NB4 (cell line): ENCODE results near the gene SMIM36.

Source experiments
- DNase-seq: peaks from one replicate; pipeline ENCODE4 v3.0.0; 2010; ENCODE audit warnings: low read depth
- H3K4me3 ChIP-seq: one replicate; pipeline ENCODE4 v1.5.1; 2011; ENCODE audit warnings: mild to moderate bottlenecking, low read depth, low read length, moderate library complexity
- MYC ChIP-seq: IDR thresholded peaks from 2 replicates; pipeline ENCODE4 v1.6.1; 2011; ENCODE audit warnings: low read depth, low read length
- POLR2A ChIP-seq: IDR thresholded peaks from 2 replicates; pipeline ENCODE4 v1.6.1; 2011; ENCODE audit warnings: mild to moderate bottlenecking; ENCODE audit not compliant: insufficient read length; ENCODE audit errors: extremely low read depth
- TF ChIP-seq, protein P1 (sequence below): IDR thresholded peaks from 2 replicates; pipeline ENCODE4 v1.6.1; 2011; ENCODE audit warnings: low read depth, low read length
- TF ChIP-seq, protein P2 (sequence below): IDR thresholded peaks from one replicate; pipeline ENCODE4 v1.5.1; 2012; ENCODE audit warnings: low read depth, low read length

The SMIM36 gene

DNA sequence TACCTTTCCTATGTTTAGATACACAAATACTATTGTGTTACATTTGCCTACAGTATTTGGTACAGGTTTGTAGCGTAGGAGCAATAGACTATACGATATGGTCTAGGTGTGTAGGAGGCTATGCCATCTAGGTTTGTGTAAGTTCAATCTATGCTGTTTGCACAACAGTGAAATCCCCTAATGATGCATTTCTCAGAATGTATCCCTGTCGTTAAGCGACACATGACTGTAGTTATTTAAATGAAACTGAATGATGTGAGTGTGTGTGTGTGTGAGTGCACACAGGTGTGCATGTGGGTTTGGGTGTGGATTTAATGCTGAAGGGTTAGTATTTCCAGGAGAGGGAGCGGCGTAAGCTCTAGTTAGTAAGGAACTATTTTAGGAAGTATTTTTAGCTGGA lies 34.6 kb upstream of the SMIM36 start:
- no peak for DNase-seq
- no peak overlapping the region for H3K4me3 ChIP-seq
- no peak for TF ChIP-seq POLR2A
- TF ChIP-seq, protein P1, sequence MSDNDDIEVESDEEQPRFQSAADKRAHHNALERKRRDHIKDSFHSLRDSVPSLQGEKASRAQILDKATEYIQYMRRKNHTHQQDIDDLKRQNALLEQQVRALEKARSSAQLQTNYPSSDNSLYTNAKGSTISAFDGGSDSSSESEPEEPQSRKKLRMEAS: no peak
- TF ChIP-seq MYC: no peak
- TF ChIP-seq, protein P2, sequence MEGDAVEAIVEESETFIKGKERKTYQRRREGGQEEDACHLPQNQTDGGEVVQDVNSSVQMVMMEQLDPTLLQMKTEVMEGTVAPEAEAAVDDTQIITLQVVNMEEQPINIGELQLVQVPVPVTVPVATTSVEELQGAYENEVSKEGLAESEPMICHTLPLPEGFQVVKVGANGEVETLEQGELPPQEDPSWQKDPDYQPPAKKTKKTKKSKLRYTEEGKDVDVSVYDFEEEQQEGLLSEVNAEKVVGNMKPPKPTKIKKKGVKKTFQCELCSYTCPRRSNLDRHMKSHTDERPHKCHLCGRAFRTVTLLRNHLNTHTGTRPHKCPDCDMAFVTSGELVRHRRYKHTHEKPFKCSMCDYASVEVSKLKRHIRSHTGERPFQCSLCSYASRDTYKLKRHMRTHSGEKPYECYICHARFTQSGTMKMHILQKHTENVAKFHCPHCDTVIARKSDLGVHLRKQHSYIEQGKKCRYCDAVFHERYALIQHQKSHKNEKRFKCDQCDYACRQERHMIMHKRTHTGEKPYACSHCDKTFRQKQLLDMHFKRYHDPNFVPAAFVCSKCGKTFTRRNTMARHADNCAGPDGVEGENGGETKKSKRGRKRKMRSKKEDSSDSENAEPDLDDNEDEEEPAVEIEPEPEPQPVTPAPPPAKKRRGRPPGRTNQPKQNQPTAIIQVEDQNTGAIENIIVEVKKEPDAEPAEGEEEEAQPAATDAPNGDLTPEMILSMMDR: no peak

DNA sequence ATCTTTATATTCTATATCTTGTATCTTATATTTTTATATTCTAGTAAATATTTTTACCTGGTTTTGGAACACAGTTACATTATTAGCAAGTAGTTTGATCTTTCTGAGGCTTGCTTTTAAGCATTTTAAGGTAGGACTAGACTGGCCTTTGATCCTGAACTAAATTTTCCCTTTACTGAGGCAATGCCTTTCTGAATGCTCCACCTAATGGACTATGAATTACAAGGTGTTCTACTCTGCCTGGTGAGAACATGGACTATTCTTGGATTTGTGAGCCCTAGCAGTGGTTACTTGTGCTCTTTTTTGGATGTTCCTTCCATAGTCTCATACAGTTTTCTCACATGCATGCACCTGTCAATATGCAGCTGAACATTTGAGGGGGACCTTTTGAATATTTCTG lies 32.5 kb upstream of the SMIM36 start:
- no peak overlapping the region for H3K4me3 ChIP-seq
- DNase-seq: no peak
- TF ChIP-seq, protein P2: no peak
- TF ChIP-seq POLR2A: no peak
- no peak for TF ChIP-seq MYC
- TF ChIP-seq, protein P1: no peak

DNA sequence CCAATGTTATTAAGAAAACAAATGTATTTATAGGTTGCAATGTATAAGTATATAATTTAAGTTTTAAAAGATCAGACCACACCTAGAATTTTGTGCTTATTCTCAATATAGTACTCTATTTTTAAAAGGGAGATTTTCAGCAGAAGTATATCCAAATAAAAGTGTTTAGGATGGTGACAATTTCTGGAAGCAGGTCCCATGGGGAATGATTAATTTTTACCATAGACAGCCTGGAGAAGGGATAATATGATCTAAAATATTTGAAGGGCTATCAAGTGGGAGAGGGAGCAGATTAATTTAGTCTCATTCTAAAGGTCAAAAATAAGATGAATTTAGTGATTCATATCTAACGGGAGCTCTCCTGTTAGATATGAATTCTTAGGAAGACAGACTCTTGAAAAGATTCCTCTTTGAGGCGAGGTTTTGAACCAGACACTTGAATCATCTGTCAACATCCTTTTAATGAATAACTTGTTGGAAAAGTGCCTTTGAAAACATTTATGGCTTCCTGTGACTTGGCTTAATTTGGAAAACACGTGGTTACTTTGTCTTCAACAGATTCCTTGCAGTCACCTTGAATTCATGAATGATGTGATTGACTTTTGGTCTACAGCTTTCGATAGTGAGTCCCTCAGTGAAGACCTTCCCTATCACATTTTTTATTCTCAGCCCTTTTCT lies 29.3 kb upstream of the SMIM36 start:
- no peak overlapping the region for H3K4me3 ChIP-seq
- TF ChIP-seq MYC: no peak
- TF ChIP-seq, protein P1: no peak
- TF ChIP-seq POLR2A: no peak
- TF ChIP-seq, protein P2: no peak

DNA sequence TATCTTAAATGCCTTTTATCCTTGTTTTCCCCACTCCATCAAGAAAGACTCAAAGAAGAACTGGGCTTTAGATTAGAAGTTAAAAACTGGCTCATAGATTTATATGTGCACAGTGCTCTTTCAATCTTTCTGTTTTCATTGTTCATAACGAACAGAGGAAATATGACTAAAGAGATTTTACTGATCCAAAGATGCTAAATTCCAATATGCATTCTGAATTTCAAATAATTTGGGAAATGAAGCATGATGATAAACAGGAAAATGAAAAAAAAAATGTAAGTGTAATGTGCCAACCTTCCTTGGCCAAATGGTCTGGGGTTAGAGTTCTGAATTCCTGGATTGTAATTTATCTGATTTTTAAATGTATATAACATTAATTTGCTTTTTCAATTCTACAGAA lies 25.0 kb upstream of the SMIM36 start:
- TF ChIP-seq, protein P1: no peak
- TF ChIP-seq MYC (no peak), POLR2A (no peak)
- TF ChIP-seq, protein P2: no peak
- DNase-seq: no peak
- no peak overlapping the region for H3K4me3 ChIP-seq

More for the DNA sequence above, 29.3 kb upstream of the SMIM36 start:
- DNase-seq: no peak

DNA sequence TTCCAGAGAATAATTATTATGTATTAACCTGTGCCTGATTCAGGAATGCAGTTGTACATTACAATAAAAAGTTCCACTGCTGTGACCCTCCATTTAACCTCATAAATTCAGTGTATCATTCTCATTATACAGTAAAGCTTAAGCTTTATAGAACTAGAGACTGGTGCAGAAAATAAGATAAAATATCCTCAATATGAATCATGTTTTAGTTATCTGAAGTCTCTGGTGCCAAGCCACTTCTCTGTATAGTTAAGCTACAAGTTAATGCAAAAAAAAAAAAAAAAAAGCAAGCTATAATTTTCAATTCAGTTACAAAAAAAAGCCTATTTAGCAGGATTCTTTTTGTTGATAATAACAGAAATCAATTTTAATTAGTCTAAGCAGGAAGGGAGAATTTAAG lies 22.4 kb upstream of the SMIM36 start:
- H3K4me3 ChIP-seq: no peak overlapping the region
- DNase-seq: no peak
- TF ChIP-seq, protein P2: no peak
- TF ChIP-seq MYC (no peak), POLR2A (no peak)
